GM12872 (cell line): ENCODE data around the gene BRICD5.

Experiments
- TF ChIP-seq, protein P1 (sequence below): IDR thresholded peaks from 3 replicates; pipeline ENCODE4 v1.5.1; 2011; ENCODE audit warnings: low read depth, mild to moderate bottlenecking, low read length, moderate library complexity; ENCODE audit not compliant: insufficient read depth

BRICD5 gene

DNA sequence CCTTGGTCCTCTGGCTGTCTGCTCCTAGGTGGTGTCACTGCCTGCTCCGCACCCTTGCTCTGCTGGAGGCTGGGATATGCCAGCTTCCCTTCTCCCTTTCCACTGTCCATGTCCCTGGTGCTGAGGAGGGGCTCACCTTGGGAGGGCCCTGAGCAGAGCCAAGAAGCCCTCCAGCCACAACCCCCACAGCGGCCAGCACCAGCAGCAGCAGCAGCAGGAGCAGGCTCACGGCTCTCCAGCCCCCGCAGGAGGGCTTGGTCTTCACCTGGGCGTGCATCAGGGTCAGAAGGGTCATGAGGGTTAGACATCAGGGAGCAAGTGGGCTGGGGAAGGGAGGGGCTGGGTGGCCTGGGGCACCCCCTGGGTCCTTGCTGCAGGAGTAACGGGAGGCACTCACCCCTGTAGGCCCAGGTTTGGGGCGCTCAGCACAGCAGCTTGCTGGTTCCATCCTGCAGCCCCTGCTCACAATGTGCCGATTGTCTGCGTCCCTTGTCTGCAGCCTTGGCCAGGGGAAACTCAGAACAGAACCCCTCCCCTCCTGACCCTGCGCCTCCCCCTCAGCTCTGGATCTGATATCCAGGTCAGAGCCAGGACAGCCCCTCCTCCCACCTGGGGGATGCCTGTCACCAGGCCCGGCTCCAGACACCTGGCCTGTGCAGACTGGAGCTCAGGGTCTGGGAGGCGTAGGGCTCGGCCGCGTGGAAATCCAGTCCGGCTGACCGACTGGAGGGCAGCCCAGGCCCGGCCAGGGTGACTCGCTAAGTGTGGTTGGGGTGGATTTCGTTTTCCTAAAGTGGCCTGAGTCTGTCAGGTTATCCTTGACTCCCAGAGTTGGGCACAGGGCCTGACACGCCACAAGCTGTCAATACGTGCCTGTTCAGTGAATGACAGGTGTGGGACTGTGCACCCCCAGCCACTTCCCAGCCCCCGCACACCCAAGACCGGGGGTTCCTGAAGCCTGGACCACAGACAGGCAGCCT is at the start of gene BRICD5:
TSS of gene BRICD5 (minus strand) at position 478 of the 980 bp plus-strand sequence. CDS start at position 448, 30 bp downstream.
- TF ChIP-seq, protein P1, sequence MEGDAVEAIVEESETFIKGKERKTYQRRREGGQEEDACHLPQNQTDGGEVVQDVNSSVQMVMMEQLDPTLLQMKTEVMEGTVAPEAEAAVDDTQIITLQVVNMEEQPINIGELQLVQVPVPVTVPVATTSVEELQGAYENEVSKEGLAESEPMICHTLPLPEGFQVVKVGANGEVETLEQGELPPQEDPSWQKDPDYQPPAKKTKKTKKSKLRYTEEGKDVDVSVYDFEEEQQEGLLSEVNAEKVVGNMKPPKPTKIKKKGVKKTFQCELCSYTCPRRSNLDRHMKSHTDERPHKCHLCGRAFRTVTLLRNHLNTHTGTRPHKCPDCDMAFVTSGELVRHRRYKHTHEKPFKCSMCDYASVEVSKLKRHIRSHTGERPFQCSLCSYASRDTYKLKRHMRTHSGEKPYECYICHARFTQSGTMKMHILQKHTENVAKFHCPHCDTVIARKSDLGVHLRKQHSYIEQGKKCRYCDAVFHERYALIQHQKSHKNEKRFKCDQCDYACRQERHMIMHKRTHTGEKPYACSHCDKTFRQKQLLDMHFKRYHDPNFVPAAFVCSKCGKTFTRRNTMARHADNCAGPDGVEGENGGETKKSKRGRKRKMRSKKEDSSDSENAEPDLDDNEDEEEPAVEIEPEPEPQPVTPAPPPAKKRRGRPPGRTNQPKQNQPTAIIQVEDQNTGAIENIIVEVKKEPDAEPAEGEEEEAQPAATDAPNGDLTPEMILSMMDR = no peak

DNA sequence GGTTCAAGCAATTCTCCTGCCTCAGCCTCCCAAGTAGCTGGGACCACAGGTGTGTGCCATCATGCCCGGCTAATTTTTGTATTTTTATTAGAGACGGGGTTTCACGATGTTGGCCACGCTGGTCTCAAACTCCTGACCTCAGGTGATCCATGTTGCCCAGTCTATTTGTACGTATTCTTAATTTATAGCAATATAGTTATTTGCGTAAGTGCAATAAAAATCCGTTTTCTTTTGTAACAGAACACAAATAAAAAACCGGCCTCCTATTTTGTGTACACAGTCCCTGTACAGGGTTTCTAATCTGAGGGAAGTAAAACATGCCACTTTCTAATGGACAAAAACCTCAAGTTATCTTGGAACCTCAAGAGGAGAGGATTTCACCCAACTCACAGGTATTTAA is 49.6 kb upstream of the BRICD5 start:
- TF ChIP-seq, protein P1 = no peak

DNA sequence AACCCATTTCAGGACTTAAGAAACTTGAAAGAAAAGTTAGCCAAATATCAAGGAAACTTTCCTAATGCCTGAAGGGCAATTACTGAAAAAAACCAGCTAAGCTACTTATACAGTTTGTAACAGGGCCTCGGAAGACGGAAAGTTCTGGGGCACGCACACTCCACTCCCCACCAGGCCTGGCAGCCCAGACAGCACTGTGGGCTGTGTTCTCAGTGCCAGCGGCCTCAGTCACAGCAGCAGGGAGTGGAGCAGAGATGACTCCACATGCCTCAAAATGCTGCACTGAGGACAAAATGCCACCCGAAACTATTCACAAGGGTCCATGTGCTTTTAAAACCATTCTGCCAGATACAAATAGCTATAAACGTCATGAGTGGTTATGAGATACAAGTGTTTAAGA is 47.1 kb upstream of the BRICD5 start:
- TF ChIP-seq, protein P1 = no peak

DNA sequence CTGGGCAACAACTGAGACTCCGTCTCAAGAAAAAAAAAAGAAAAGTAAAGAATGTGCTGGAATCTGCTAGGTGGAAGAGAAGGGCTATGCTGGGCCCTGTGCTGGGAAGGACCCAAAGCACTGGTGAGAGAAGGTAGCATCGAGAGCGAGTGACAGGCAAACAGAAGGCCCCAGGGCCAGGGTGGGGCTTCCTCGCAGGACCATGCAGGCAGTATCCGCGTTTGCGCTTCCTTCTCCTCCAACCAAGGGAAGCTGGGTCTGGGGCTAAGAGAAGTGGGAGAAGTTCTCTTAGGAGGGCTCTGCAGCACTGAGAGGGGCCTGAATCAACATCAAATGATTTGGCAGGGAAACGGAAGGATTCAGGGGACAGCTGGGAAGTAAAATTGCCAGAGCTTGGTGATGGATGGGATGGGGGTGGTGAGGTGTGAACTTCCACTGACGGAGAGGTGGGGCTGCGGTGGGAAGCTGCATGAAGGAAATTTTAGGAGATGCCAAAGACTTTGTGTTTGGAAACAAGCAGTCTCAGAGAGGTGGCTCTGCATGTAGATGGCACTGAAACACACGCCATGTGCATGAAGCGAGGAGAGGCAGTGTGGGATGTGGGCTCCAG is 46.0 kb upstream of the BRICD5 start:
- TF ChIP-seq, protein P1 = no peak

DNA sequence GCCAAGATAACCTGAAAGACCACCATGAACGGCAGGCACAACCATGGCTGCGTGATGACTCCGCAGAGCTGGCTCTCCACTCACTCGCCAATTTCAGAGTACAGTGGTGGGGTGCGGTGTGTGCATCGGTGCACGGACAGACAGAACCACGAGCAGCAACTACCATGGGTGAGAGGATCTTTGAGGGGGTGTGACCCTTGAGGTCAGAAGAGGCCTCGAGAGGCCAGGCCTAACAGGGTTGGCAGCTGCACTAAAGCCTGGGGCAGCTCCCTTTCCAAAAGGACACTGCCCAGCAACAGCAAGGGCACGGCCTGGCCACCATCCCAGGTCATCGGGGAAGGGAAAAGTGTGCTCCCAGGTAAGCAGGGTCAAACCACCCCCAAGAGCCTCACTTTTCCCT is 42.6 kb upstream of the BRICD5 start:
- TF ChIP-seq, protein P1 = no peak

DNA sequence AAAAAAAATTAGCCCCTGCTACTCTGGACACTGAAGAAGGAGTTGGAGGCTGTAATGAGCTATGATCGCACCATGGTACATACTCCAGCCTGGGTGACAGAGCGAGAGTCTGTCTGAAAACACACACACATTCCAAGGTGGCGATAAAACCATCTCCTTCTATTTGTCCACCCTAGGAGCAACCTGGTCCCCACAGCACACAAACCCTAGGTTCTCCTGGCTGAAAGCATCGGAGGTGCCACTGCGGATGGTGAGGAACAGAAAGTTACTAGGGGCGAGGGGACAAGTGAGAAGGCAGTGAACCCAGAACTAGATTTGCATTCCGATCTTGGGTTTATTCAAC is 42.1 kb upstream of the BRICD5 start:
- TF ChIP-seq, protein P1 = no peak

DNA sequence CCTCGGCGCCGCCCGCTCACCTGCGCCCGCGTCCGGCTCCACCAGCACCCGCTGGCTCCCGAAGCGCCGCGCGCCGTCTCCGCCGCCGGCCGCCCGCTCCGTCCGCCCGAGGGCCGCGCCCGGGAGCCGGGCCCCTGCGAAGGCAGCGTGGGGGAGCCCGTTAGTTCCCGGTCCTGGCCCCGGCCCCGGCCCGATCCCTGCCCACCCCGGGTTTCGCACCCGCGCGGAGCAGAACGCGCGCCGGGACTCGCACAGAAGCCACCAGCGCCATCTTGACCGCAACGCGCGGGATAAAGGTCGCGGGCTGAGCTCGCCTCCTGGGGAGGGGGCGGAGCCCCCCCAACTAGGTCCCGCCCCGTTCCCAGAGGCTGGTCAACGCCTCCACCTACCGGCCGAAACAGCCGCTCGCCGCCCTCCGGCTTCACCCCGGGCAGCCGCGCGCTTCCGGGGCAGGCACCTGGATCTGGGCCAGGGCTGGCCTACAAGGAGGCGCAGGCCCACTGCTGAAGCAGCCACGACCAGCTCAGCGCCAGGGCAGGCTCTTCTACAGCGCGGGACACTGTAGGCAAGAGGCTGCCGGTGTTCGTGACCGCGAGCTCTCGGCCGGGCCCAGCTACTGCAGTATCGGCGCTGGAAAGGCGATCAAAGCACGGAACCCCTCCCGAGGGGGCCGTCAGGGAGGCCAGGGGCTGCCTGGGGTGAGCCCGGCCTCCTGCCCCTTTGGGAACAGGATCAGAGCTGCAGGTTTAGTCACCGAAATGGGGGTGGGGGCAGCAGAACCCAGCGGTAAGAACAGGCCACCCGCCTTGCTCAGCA is 40.8 kb upstream of the BRICD5 start, which contains the start of gene ECI1:
TSS of gene ECI1 (minus strand) at position 292 of the 816 bp plus-strand sequence. CDS start at position 271, 21 bp downstream.
- TF ChIP-seq, protein P1 = peak; percentile 60
